Neural progenitor cell (in vitro differentiated cells): ENCODE measurements around the gene SLC12A7. TPM values are rescaled to one million over a fixed set of nuclear protein-coding genes. Genes with fewer than 3 reads are reported as not detected.

Source experiments
- DNase-seq: peaks from one replicate; pipeline ENCODE4 v3.0.0-alpha.2; 2016; ENCODE audit warnings: low spot score
- H2AFZ ChIP-seq: fragments of 200-600 bp; sonication (generic); replicated peaks from 2 replicates; pipeline ENCODE4 v1.6.1; 2016; ENCODE audit warnings: antibody characterized with exemption
- H3F3A ChIP-seq: fragments of 200-600 bp; sonication (generic); 2 replicates; pipeline ENCODE4 v1.6.1; 2016; ENCODE audit warnings: antibody characterized with exemption, low read depth
- H3K27ac ChIP-seq: fragments of 200-600 bp; sonication (generic); 2 replicates; pipeline ENCODE4 v1.5.1; 2016; ENCODE audit warnings: mild to moderate bottlenecking
- H3K27me3 ChIP-seq: fragments of 200-600 bp; sonication (generic); 2 replicates; pipeline ENCODE4 v1.6.1; 2016; ENCODE audit warnings: mild to moderate bottlenecking, moderate library complexity
- H3K36me3 ChIP-seq: fragments of 200-600 bp; sonication (generic); 2 replicates; pipeline ENCODE4 v1.5.1; 2016
- H3K4me1 ChIP-seq: fragments of 200-600 bp; sonication (generic); 2 replicates; pipeline ENCODE4 v1.6.1; 2016; ENCODE audit warnings: mixed run types
- H3K4me2 ChIP-seq: fragments of 200-600 bp; sonication (generic); 2 replicates; pipeline ENCODE4 v1.6.1; 2016
- H3K4me3 ChIP-seq: fragments of 200-600 bp; sonication (generic); 2 replicates; pipeline ENCODE4 v1.5.1; 2016
- H3K79me2 ChIP-seq: fragments of 200-600 bp; sonication (generic); 2 replicates; pipeline ENCODE4 v1.6.1; 2016; ENCODE audit warnings: low read depth
- H3K9ac ChIP-seq: fragments of 200-600 bp; sonication (generic); 2 replicates; pipeline ENCODE4 v1.6.1; 2016
- H3K9me3 ChIP-seq: fragments of 200-600 bp; sonication (generic); 2 replicates; pipeline ENCODE4 v1.5.1; 2016; ENCODE audit warnings: low read depth
- H4K20me1 ChIP-seq: fragments of 200-600 bp; sonication (generic); 2 replicates; pipeline ENCODE4 v1.6.1; 2016; ENCODE audit warnings: low read depth
- H3K27ac Mint-ChIP-seq: 3 replicates; pipeline ENCODE4 v1.8.0; 2021; ENCODE audit warnings: mixed read lengths
- H3K27me3 Mint-ChIP-seq: 2 replicates; pipeline ENCODE4 v1.8.0; 2022; ENCODE audit warnings: low read depth, mild to moderate bottlenecking, inconsistent platforms, moderate library complexity, mixed read lengths; ENCODE audit not compliant: insufficient read depth
- H3K36me3 Mint-ChIP-seq: 3 replicates; pipeline ENCODE4 v1.8.0; 2021; ENCODE audit warnings: mixed read lengths
- H3K4me1 Mint-ChIP-seq: 3 replicates; pipeline ENCODE4 v1.8.0; 2021; ENCODE audit warnings: mixed read lengths
- H3K4me3 Mint-ChIP-seq: 3 replicates; pipeline ENCODE4 v1.8.0; 2021; ENCODE audit warnings: mild to moderate bottlenecking, moderate library complexity, mixed read lengths
- H3K9me3 Mint-ChIP-seq: 3 replicates; pipeline ENCODE4 v1.8.0; 2020; ENCODE audit warnings: mixed read lengths
- CTCF ChIP-seq: fragments of 200-600 bp; sonication (generic); IDR thresholded peaks from 2 replicates; pipeline ENCODE4 v1.5.1; 2017; ENCODE audit warnings: antibody characterized with exemption, mild to moderate bottlenecking
- EZH2 ChIP-seq: fragments of 200-600 bp; sonication (generic); IDR thresholded peaks from 2 replicates; pipeline ENCODE4 v1.6.1; 2017; ENCODE audit warnings: antibody characterized with exemption, mild to moderate bottlenecking, moderate library complexity
- EZH2phosphoT487 ChIP-seq: fragments of 200-600 bp; sonication (generic); IDR thresholded peaks from 2 replicates; pipeline ENCODE4 v1.6.1; 2017; ENCODE audit warnings: antibody characterized with exemption
- total RNA-seq: library from RNA; depleted of rRNA; stranded (reverse); fragments of >200 nt; gene quantifications from 2 replicates; pipeline ENCODE4 v1.2.3, GENCODE V29; 2015; ENCODE audit warnings: low replicate concordance

The SLC12A7 gene
- total RNA-seq, 1 donor from 2014 or later, result 7.5 TPM

- H3K4me1 Mint-ChIP-seq, result no peaks in the 10 kb centered on the region
- peaks cover 2% of the 10 kb centered on the region for H3K36me3 Mint-ChIP-seq
- Histone ChIP-seq H3K9me3 (no peaks in the 10 kb centered on the region), H3K4me2 (no peak overlapping the region), H3K9ac (no peak overlapping the region), H3K4me3 (no peak overlapping the region), H3K27me3 (no peaks in the 10 kb centered on the region), H3F3A (no peaks in the 10 kb centered on the region), H3K4me1 (no peaks in the 10 kb centered on the region), H4K20me1 (no peaks in the 10 kb centered on the region), H3K27ac (no peak overlapping the region), H3K36me3 (no peaks in the 10 kb centered on the region), H2AFZ (no peak overlapping the region), H3K79me2 (no peaks in the 10 kb centered on the region)
- TF ChIP-seq EZH2, result no peak
- TF ChIP-seq CTCF, result no peak
- no peak for TF ChIP-seq EZH2phosphoT487
- H3K27me3 Mint-ChIP-seq, result no peaks in the 10 kb centered on the region
- no peaks in the 10 kb centered on the region for H3K9me3 Mint-ChIP-seq
- DNase-seq, result no peak
- no peak overlapping the region for H3K4me3 Mint-ChIP-seq
- H3K27ac Mint-ChIP-seq, result no peak overlapping the region
These were observed 36.9 kb downstream of the SLC12A7 start for GRCh38 chr5:1074816-1075554.

GRCh38 chr5:1074226-1074625 lies 37.6 kb downstream of the SLC12A7 start:
- H3K27ac Mint-ChIP-seq, result no peak overlapping the region
- no peaks in the 10 kb centered on the region for H3F3A ChIP-seq
- H3K4me3 ChIP-seq, result no peak overlapping the region

GRCh38 chr5:1073239-1074102 lies 38.4 kb downstream of the SLC12A7 start:
- H3K27ac ChIP-seq, result no peak overlapping the region
- peaks cover 2% of the 10 kb centered on the region for H3K36me3 Mint-ChIP-seq
- no peaks in the 10 kb centered on the region for H3K27me3 ChIP-seq
- TF ChIP-seq EZH2phosphoT487 (no peak), EZH2 (no peak), CTCF (no peak)
- H3F3A ChIP-seq, result no peaks in the 10 kb centered on the region
- no peak overlapping the region for H2AFZ ChIP-seq
- H3K79me2 ChIP-seq, result no peaks in the 10 kb centered on the region
- no peak overlapping the region for H3K4me3 ChIP-seq
- H3K36me3 ChIP-seq, result no peaks in the 10 kb centered on the region
- H3K4me1 Mint-ChIP-seq, result no peaks in the 10 kb centered on the region
- no peaks in the 10 kb centered on the region for H4K20me1 ChIP-seq
- no peak overlapping the region for H3K4me2 ChIP-seq
- H3K4me3 Mint-ChIP-seq, result no peak overlapping the region
- DNase-seq, result no peak
- H3K9me3 Mint-ChIP-seq, result no peaks in the 10 kb centered on the region
- H3K9ac ChIP-seq, result no peak overlapping the region
- no peaks in the 10 kb centered on the region for H3K27me3 Mint-ChIP-seq
- no peaks in the 10 kb centered on the region for H3K4me1 ChIP-seq
- H3K27ac Mint-ChIP-seq, result peak overlapping the region; percentile 57
- H3K9me3 ChIP-seq, result no peaks in the 10 kb centered on the region

More at GRCh38 chr5:1074226-1074625, 37.6 kb downstream of the SLC12A7 start:
- H3K27ac ChIP-seq, result peak overlapping the region; percentile 46
- no peaks in the 10 kb centered on the region for H4K20me1 ChIP-seq
- H3K27me3 ChIP-seq, result no peaks in the 10 kb centered on the region
- no peaks in the 10 kb centered on the region for H3K4me1 ChIP-seq
- DNase-seq, result no peak
- no peaks in the 10 kb centered on the region for H3K36me3 ChIP-seq
- Mint-ChIP-seq H3K9me3 (no peaks in the 10 kb centered on the region), H3K4me3 (no peak overlapping the region), H3K27me3 (no peaks in the 10 kb centered on the region), H3K4me1 (no peaks in the 10 kb centered on the region), H3K36me3 (peaks cover 2% of the 10 kb centered on the region)
- no peak for TF ChIP-seq EZH2
- TF ChIP-seq EZH2phosphoT487, result no peak
- TF ChIP-seq CTCF, result no peak
- H3K9me3 ChIP-seq, result no peaks in the 10 kb centered on the region
- no peak overlapping the region for H2AFZ ChIP-seq
- H3K4me2 ChIP-seq, result no peak overlapping the region
- no peaks in the 10 kb centered on the region for H3K79me2 ChIP-seq
- H3K9ac ChIP-seq, result no peak overlapping the region
